Peyer's patch (tissue), 4 donors: ENCODE measurements around the gene GDPD3.

ENCODE experiments used
- CTCF ChIP-seq, 6 experiments: fragments of 450-650 bp in 4 of 6; fragments of 200-600 bp in 2 of 6; sonication (generic) in 1 of 6; IDR thresholded peaks; one replicate each; pipeline ENCODE4 v1.5.1; 2017 to 2019; ENCODE audit warnings: antibody characterized with exemption in 6 of 6, mild to moderate bottlenecking in 3 of 6, moderate library complexity in 1 of 6
- POLR2A ChIP-seq, 2 donors: fragments of 450-650 bp; IDR thresholded peaks; one replicate each; pipeline ENCODE4 v1.5.1; 2017; ENCODE audit warnings: antibody characterized with exemption in 2 of 2, mild to moderate bottlenecking in 2 of 2, moderate library complexity in 2 of 2

- TF ChIP-seq CTCF (IDR thresholded peaks at IDR 0.05) (no peak), POLR2A (IDR thresholded peaks at IDR 0.05) (no peak)
These were observed 26.0 kb downstream of the GDPD3 start for GRCh38 chr16:30087181-30087898.
